GM18526 (cell line): Measurements from ENCODE around the gene GPR35.

Source experiments
- POLR2A ChIP-seq: IDR thresholded peaks from 3 replicates; pipeline ENCODE4 v1.6.1; 2011; ENCODE audit not compliant: insufficient read length; ENCODE audit errors: extremely low read depth

The GPR35 gene

DNA sequence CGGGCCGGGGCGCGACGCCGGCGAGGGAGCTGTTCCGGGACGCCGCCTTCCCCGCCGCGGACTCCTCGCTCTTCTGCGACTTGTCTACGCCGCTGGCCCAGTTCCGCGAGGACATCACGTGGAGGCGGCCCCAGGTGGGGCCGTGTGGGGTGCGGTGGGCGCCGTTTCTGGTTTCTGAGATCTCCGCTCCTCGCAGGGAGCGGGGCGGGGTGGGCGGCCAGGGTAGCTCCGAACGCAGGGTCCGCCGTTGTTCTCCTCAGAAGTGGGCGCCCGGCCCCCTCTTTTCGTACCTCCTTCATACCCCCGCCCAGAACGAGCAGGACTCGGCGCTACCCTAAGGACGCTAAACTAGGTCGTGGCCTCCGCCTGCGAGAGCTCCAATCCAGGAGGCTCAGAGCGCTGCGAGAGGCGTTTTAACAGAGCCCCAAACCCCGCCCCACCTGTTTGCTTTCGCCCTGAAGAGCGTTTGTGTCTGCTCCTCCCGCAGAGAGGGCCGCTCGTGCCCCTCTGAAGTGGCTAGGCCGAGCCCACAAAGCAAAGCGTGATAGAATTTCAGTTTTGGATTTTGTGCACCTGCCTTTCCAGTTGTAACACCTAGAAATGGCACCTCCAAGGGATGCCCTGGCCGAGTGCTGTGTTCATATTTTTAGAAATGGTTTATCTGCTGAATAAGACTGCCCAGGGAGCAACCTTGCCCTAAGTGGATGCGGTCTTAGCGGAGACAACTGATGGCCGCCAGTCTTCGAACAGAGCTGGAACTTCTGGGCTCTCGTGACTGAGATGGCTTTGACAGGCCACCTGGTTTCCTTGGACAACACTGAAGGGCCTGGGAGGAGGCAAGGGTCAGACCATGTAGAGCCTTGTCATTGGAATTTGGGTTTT, 38.1 kb upstream of the GPR35 start:
- TF ChIP-seq POLR2A, result no peak

DNA sequence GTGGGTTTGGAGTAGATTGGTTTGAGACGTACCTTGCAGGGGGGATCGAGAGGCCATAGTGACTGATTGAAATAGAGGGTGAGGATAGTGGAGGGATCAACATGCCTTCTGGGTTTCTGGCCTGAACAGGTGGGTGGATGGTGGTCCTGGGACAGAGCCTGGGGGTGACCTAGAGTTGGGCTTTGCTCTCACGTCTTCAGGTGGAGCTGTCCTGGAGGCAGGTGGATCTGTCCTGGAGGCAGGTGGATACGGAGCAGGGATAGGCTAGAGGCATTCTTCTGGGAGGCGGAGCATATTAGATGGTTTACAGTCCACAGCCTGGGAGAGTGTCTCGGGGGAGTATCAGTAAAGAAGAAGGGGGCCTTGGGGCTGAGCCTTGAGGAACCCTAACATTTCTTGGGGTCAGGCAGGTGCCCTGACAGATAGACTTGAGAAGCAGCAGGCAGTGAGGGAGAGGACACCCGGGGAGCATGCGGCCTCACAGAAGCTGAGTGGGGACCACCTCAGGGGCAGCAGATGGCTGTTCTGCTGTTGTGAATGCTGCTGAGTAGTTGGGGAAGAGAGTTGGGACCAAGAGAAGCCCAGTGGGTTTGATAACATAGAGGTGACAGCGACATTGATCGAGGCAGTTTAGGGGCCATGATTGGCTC, 37.1 kb upstream of the GPR35 start:
- no peak for TF ChIP-seq POLR2A

- TF ChIP-seq POLR2A, result no peak
Measured at GRCh38 chr2:240588669-240589068, 36.6 kb upstream of the GPR35 start.

- no peak for TF ChIP-seq POLR2A
Measured at GRCh38 chr2:240589375-240589774, 35.9 kb upstream of the GPR35 start.

GRCh38 chr2:240589850-240590525, 35.3 kb upstream of the GPR35 start:
- no peak for TF ChIP-seq POLR2A

- no peak for TF ChIP-seq POLR2A
Measured at GRCh38 chr2:240590681-240591111, 34.6 kb upstream of the GPR35 start.

GRCh38 chr2:240591226-240591625, 34.1 kb upstream of the GPR35 start:
- TF ChIP-seq POLR2A, result no peak

DNA sequence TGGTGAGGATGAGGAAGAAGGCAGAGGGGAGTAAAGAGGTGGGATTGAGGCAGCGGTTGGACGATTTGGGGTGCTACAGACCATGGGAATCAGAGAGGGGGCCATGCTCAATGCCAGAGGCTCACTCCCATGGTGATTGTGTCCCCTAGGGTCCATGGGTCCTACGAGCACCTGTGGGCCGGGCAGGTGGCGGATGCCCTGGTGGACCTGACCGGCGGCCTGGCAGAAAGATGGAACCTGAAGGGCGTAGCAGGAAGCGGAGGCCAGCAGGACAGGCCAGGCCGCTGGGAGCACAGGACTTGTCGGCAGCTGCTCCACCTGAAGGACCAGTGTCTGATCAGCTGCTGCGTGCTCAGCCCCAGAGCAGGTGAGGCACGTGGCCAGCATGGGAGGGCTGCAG, 33.5 kb upstream of the GPR35 start:
- no peak for TF ChIP-seq POLR2A

DNA sequence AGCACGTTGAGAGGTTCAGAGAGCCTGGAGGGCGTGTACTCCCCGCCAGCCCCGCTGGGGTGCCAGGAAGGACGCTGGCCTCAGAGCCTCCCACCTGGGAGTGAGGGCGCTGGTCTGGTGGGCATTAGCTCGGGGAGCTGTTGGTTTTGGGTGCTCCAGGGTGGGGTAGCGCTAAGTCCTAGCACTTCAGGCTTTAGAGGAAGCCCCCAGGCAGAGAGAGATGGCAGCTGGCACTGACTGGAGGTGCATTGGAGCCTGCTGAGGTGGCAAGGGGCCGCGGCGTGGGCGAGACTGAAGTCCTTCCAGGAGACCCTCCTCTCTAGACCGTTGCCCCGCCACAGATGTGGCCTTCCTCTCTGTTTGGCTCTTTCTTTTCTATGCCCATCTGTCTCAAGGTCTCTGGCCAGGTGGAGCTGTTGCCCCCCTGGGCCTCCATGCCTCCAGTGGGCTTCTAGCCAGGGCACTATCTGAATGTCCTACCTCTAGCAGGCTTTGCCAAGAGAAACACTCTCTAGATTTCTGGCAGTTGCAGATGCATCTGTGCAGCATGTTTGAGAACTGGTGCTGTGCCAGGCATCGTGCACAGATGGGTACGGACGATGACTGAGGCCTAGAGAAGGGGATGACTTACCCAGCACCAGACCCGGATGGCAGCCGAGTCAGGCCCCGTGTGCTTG, 32.1 kb upstream of the GPR35 start:
- TF ChIP-seq POLR2A, result no peak

- TF ChIP-seq POLR2A, result no peak
Measured at GRCh38 chr2:240593703-240594451, 31.4 kb upstream of the GPR35 start.

- TF ChIP-seq POLR2A, result no peak
Measured at GRCh38 chr2:240594511-240595380, 30.5 kb upstream of the GPR35 start.

DNA sequence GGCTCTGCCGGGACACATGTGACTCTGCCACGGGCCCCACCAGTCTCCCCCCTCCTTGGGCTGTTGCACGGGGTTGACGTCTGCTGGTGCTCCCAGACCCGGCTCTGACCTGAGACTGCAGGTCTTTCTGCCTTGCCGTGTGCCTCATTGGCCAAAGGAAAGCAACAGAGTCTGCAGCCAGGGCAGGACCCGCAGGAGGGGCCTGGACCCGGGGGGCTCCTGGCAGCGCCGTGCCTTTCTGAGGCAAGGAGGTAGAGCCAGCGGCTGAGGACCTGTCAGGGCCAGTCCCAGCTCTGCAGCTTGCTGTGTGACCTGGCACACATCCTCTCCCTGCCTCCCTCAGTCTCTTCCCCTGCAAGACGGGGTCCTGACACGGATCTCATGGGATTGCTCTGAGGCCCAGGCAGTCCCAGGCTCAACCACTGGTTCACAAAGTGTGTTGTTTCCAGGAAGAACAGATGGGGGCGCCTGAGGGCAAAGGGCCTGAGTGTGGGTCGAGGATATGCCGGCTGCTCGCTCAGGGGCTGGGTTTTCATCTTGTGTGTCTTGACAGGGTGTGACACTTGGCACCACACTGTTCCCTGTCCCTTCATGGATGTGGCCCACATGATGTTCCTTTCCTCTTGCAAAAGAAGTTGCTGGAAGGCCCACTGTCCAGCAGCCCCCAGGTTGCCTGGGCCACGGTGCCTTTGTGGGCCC, 29.8 kb upstream of the GPR35 start:
- no peak for TF ChIP-seq POLR2A

DNA sequence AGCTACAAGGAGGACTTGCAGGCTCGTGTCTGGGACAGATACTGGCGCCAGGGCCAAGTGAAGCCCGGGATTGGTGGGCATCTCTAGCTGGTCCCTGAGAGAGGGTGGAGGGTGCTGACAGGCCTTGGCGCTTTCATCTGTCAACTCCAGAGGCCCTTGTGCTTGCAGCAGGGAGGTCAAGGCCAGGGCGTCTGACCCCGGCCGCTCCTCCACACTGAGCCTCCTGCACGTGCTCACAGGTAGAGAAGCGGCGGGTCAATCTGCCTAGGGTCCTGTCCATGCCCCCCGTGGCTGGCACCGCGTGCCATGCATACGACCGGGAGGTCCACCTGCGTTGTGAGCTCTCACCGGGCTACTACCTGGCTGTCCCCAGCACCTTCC, 29.2 kb upstream of the GPR35 start:
- TF ChIP-seq POLR2A, result no peak

- no peak for TF ChIP-seq POLR2A
Measured at GRCh38 chr2:240596491-240596931, 28.8 kb upstream of the GPR35 start.

DNA sequence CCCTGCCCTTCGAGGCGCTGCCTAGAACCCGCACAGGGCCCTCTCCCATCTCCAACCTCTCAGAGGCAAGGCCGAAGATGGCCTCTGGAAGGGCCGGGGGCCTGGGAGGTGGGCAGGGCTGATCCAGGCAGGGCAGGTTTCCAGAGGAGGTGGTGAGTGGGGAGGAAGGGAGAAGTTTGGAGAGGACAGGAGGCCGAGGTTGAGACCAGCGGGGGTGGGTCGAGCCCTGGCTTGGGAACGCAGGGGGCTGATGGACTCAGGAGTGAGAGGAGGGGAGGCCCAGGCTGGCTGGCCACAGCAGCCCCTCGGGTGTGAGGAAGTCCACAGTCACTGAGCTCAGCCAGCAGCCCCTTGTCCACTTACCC, 28.2 kb upstream of the GPR35 start:
- no peak for TF ChIP-seq POLR2A
